Upper lobe of left lung (tissue), 6 donors: Measurements from ENCODE around the gene WARS2. TPM values are rescaled to one million over a fixed set of nuclear protein-coding genes. Genes with fewer than 3 reads are reported as not detected.

Experiments used
- ATAC-seq, 2 donors: fragments of 200-7000 bp; cut with Tn5 transposase; one replicate each; pipeline ENCODE4 v1.9.1; 2022; ENCODE audit warnings: mild to moderate bottlenecking in 2 of 2, moderate library complexity in 2 of 2; ENCODE audit not compliant: low FRiP score in 2 of 2
- DNase-seq, 2 donors: peaks; one replicate each; pipeline ENCODE4 v3.0.0-alpha.2; 2019 to 2020
- H3K27ac ChIP-seq, 4 donors: fragments of 200-600 bp; sonication (generic); one replicate each; pipeline ENCODE4 v1.5.1; 2016 to 2019
- H3K27me3 ChIP-seq, 4 donors: fragments of 200-600 bp; sonication (generic); one replicate each; pipeline ENCODE4 v1.5.1; 2017 to 2019
- H3K36me3 ChIP-seq, 4 donors: fragments of 200-600 bp; sonication (generic); one replicate each; pipeline ENCODE4 v1.5.1; 2016 to 2019
- H3K4me1 ChIP-seq, 4 donors: fragments of 200-600 bp; sonication (generic); one replicate each; pipeline ENCODE4 v1.5.1; 2018 to 2019
- H3K4me3 ChIP-seq, 4 donors: fragments of 200-600 bp; sonication (generic); one replicate each; pipeline ENCODE4 v1.5.1; 2017 to 2019; ENCODE audit warnings: mild to moderate bottlenecking in 2 of 4, moderate library complexity in 1 of 4
- H3K9me3 ChIP-seq, 4 donors: fragments of 200-600 bp; sonication (generic); one replicate each; pipeline ENCODE4 v1.5.1; 2018 to 2019
- CTCF ChIP-seq, 6 experiments: fragments of 450-650 bp in 4 of 6; fragments of 200-600 bp in 2 of 6; sonication (generic) in 2 of 6; IDR thresholded peaks; one replicate each; pipeline ENCODE4 v1.5.1; 2016 to 2019; ENCODE audit warnings: antibody characterized with exemption in 6 of 6
- EP300 ChIP-seq, 4 donors: sonication (generic); formaldehyde crosslinking; IDR thresholded peaks; one replicate each; pipeline ENCODE4 v1.5.1; 2017; ENCODE audit warnings: antibody characterized with exemption in 4 of 4, control low read depth in 2 of 4
- POLR2A ChIP-seq, 4 donors: fragments of 450-650 bp; IDR thresholded peaks; one replicate each; pipeline ENCODE4 v1.5.1; 2016 to 2017; ENCODE audit warnings: antibody characterized with exemption in 4 of 4, mild to moderate bottlenecking in 2 of 4
- POLR2AphosphoS5 ChIP-seq, 2 donors: sonication (generic); formaldehyde crosslinking; IDR thresholded peaks; one replicate each; pipeline ENCODE4 v1.5.1; 2017; ENCODE audit warnings: antibody characterized with exemption in 2 of 2
- WGBS, 2 donors: methylation state at CpG; one replicate each; pipeline ENCODE4 v1.1.5; 2017 to 2018; 5-methylcytosine and 5-hydroxymethylcytosine counted together
- total RNA-seq, 6 donors: library from RNA; depleted of rRNA in 4 of 6; stranded (reverse); fragments of >200 nt in 4 of 6; gene quantifications; one replicate each; pipeline versions ENCODE4 v1.1.0 to v1.2.1, GENCODE V29; 2016 to 2021
- donor health status: DM: no; HTN: no; CAD: no; lungs with moderate emphysema.
- donor health status: DM: no; HTN: yes; CAD: no; lungs with severe emphysema.

Gene WARS2
- total RNA-seq, 6 donors from 2014 or later, result 6.3 to 20.5 (median 13.5) TPM

- Histone ChIP-seq H3K9me3 (no peaks in the 10 kb centered on the region), H3K36me3 (no peaks in the 10 kb centered on the region), H3K27ac (no peak overlapping the region), H3K4me3 (no peak overlapping the region), H3K4me1 (no peaks in the 10 kb centered on the region), H3K27me3 (no peaks in the 10 kb centered on the region)
- WGBS, 2 donors, result 71 to 81% methylated on average over 1 of the region's 1 CpG
- no peak for DNase-seq
- TF ChIP-seq POLR2AphosphoS5 (IDR thresholded peaks at IDR 0.05) (no peak), CTCF (IDR thresholded peaks at IDR 0.05) (no peak), EP300 (IDR thresholded peaks at IDR 0.05) (no peak), POLR2A (IDR thresholded peaks at IDR 0.05) (no peak)
- ATAC-seq, result no peak
Observed at GRCh38 chr1:119108988-119109387, 31.5 kb downstream of the WARS2 start.

- no peaks in the 10 kb centered on the region for H3K36me3 ChIP-seq
- no peaks in the 10 kb centered on the region for H3K9me3 ChIP-seq
- H3K4me1 ChIP-seq, result no peaks in the 10 kb centered on the region
- TF ChIP-seq EP300 (IDR thresholded peaks at IDR 0.05), result no peak
- no peak for TF ChIP-seq POLR2A (IDR thresholded peaks at IDR 0.05)
- TF ChIP-seq CTCF (IDR thresholded peaks at IDR 0.05), result no peak
- no peak for TF ChIP-seq POLR2AphosphoS5 (IDR thresholded peaks at IDR 0.05)
- no peak for ATAC-seq
- no peaks in the 10 kb centered on the region for H3K27me3 ChIP-seq
- no peak for DNase-seq
- no peak overlapping the region for H3K27ac ChIP-seq
- H3K4me3 ChIP-seq, result no peak overlapping the region
- WGBS, 2 donors, result 94 to 97% methylated on average over 1 of the region's 1 CpG
Observed at GRCh38 chr1:119103764-119104163, 36.7 kb downstream of the WARS2 start.

GRCh38 chr1:119102051-119102450, 38.4 kb downstream of the WARS2 start:
- ATAC-seq (peak in 1 of 2 donors; percentile 19), DNase-seq (no peak)
- no peak for TF ChIP-seq POLR2AphosphoS5 (IDR thresholded peaks at IDR 0.05)
- TF ChIP-seq POLR2A (IDR thresholded peaks at IDR 0.05), result no peak
- TF ChIP-seq CTCF (IDR thresholded peaks at IDR 0.05), result no peak
- no peak for TF ChIP-seq EP300 (IDR thresholded peaks at IDR 0.05)
- Histone ChIP-seq H3K36me3 (no peaks in the 10 kb centered on the region), H3K9me3 (no peaks in the 10 kb centered on the region), H3K4me1 (no peaks in the 10 kb centered on the region), H3K4me3 (no peak overlapping the region), H3K27me3 (no peaks in the 10 kb centered on the region), H3K27ac (peak overlapping the region in 3 of 4 donors; percentile 28 to 32 (median 29))
- 88 to 93% methylated on average over 7 of the region's 7 CpGs for WGBS, 2 donors

- peak; percentile 88 to 93 for ATAC-seq
- 76 to 81% methylated on average over 1 of the region's 1 CpG for WGBS, 2 donors
- Histone ChIP-seq H3K27me3 (no peaks in the 10 kb centered on the region), H3K4me3 (no peak overlapping the region), H3K36me3 (no peaks in the 10 kb centered on the region), H3K9me3 (no peaks in the 10 kb centered on the region), H3K27ac (peak overlapping the region in 3 of 4 donors; percentile 28 to 32 (median 29)), H3K4me1 (no peaks in the 10 kb centered on the region)
- peak in 1 of 4 donors; percentile 67 for TF ChIP-seq EP300 (IDR thresholded peaks at IDR 0.05)
- no peak for TF ChIP-seq POLR2A (IDR thresholded peaks at IDR 0.05)
- TF ChIP-seq CTCF (IDR thresholded peaks at IDR 0.05), result no peak
- peak in 1 of 2 donors; percentile 16 for TF ChIP-seq POLR2AphosphoS5 (IDR thresholded peaks at IDR 0.05)
- peak in 1 of 2 donors; percentile 46 for DNase-seq
Observed at GRCh38 chr1:119101563-119101962, 38.9 kb downstream of the WARS2 start.

- Histone ChIP-seq H3K9me3 (no peaks in the 10 kb centered on the region), H3K36me3 (no peaks in the 10 kb centered on the region), H3K27me3 (no peaks in the 10 kb centered on the region), H3K27ac (no peak overlapping the region), H3K4me3 (no peak overlapping the region), H3K4me1 (no peaks in the 10 kb centered on the region)
- TF ChIP-seq EP300 (IDR thresholded peaks at IDR 0.05) (no peak), CTCF (IDR thresholded peaks at IDR 0.05) (no peak), POLR2AphosphoS5 (IDR thresholded peaks at IDR 0.05) (no peak), POLR2A (IDR thresholded peaks at IDR 0.05) (no peak)
- DNase-seq (no peak), ATAC-seq (no peak)
Observed at GRCh38 chr1:119099775-119100174, 40.7 kb downstream of the WARS2 start.
